Measurements from ENCODE around the gene FAF1. TPM values are rescaled to one million over a fixed set of nuclear protein-coding genes. Genes with fewer than 3 reads are reported as not detected.
"Not testable (repeated sequence)": the region's sequence is repeated elsewhere in the genome, so short reads cannot be mapped to it uniquely, and the experiment has no call there.

FAF1 gene
- total RNA-seq, 1 experiment from 2014 or later = 112 TPM

DNA sequence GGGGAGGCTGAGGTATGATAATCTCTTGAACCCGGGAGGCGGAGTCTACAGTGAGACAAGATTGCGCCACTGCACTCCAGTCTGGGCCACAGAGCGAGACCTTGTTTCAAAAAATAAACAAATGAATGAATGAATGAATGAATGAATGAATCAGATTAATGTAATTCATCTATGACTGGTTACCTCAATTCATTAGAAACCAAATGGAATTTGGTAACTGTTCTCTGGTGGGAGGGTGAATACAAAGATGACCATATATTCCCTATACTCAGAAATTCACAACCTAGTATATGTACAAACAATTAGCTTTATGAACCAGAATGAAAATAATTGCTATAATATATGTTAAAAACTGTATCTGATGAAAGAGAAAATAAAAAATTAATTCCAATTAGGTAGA, 80.9 kb downstream of the FAF1 start:
- H3K79me2 ChIP-seq (ENCODE audit: low read length) = peaks cover 82% of the 10 kb centered on the region
- H3K4me2 ChIP-seq (ENCODE audit: low read depth, low read length, poor library complexity, severe bottlenecking) = no peak overlapping the region
- H3K4me1 ChIP-seq (ENCODE audit: low read length) = peaks cover 6% of the 10 kb centered on the region
- no peak overlapping the region for H2AFZ ChIP-seq (ENCODE audit: low read length)
- H4K20me1 ChIP-seq (ENCODE audit: insufficient read depth, low read depth, low read length) = 0 out of 2 replicates have a peak, but pooled peaks cover 3% of the 10 kb centered on the region
- no peaks in the 10 kb centered on the region for H3K36me3 ChIP-seq (ENCODE audit: insufficient read depth, low read length)
- H3K27me3 ChIP-seq (ENCODE audit: low read length) = no peaks in the 10 kb centered on the region
- no peak overlapping the region for H3K9ac ChIP-seq (ENCODE audit: low read length)
- H3K9me3 ChIP-seq (ENCODE audit: low read length) = no peaks in the 10 kb centered on the region
- no peaks in the 10 kb centered on the region for H3K9me2 ChIP-seq (replicated peaks; ENCODE audit: insufficient read depth, low read length)
- no peak for DNase-seq
- no peak overlapping the region for H3K4me3 ChIP-seq (ENCODE audit: low read length)
- H3K27ac ChIP-seq (ENCODE audit: low read length) = no peak overlapping the region

DNA sequence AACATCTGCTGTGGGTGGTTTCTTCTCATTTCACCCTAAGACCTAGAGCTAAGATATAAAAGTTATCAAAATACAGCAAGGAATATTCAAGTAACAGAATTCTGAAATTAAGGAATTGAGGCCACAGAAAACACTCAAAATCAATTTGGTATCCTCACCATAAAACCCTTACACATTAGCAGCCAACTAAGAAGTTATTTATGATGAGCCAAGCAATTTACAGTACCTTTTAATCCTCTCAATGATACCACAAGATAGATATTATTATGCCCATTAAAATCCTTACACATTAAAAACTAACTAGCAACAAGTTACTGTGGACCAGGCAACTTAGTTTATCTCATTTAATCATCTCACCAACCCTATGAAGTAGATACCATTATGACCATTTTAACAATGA, 81.6 kb downstream of the FAF1 start:
- Histone ChIP-seq H3K9me3 (ENCODE audit: low read length) (no peaks in the 10 kb centered on the region), H3K9ac (ENCODE audit: low read length) (no peak overlapping the region), H3K79me2 (ENCODE audit: low read length) (peaks cover 77% of the 10 kb centered on the region), H2AFZ (ENCODE audit: low read length) (no peak overlapping the region), H3K27me3 (ENCODE audit: low read length) (no peaks in the 10 kb centered on the region), H3K4me3 (ENCODE audit: low read length) (no peak overlapping the region), H3K27ac (ENCODE audit: low read length) (no peak overlapping the region), H4K20me1 (ENCODE audit: insufficient read depth, low read depth, low read length) (0 out of 2 replicates have a peak, but pooled peaks cover 3% of the 10 kb centered on the region), H3K9me2 (replicated peaks; ENCODE audit: insufficient read depth, low read length) (no peaks in the 10 kb centered on the region), H3K4me2 (ENCODE audit: low read depth, low read length, poor library complexity, severe bottlenecking) (no peak overlapping the region), H3K36me3 (ENCODE audit: insufficient read depth, low read length) (no peaks in the 10 kb centered on the region), H3K4me1 (ENCODE audit: low read length) (peaks cover 12% of the 10 kb centered on the region)
- DNase-seq = no peak

DNA sequence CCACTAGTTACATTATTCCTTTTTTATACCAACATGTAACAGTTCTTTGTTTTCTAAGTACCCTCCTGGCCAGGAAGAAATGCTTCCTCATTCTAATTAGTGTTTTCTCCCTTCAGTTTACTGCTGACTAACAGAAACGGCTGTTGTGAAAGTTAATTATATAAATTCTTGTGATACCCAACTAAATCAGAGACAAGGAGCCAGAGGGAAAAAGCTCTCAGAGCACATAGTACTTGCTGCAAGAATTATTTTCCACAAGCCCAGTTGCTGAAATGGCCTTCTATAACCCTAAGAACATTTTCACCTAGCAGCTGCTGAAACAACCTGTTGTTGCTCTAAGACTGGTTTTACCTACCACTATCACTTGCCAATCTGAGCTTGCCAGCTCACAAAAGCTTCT, 82.4 kb downstream of the FAF1 start:
- Histone ChIP-seq H3K9me3 (ENCODE audit: low read length) (no peaks in the 10 kb centered on the region), H3K4me2 (ENCODE audit: low read depth, low read length, poor library complexity, severe bottlenecking) (no peak overlapping the region), H3K36me3 (ENCODE audit: insufficient read depth, low read length) (no peaks in the 10 kb centered on the region), H2AFZ (ENCODE audit: low read length) (no peak overlapping the region), H3K9ac (ENCODE audit: low read length) (no peak overlapping the region), H3K4me1 (ENCODE audit: low read length) (peaks cover 17% of the 10 kb centered on the region), H3K27me3 (ENCODE audit: low read length) (no peaks in the 10 kb centered on the region), H3K79me2 (ENCODE audit: low read length) (peaks cover 77% of the 10 kb centered on the region), H3K4me3 (ENCODE audit: low read length) (no peak overlapping the region), H4K20me1 (ENCODE audit: insufficient read depth, low read depth, low read length) (0 out of 2 replicates have a peak, but pooled peaks cover 3% of the 10 kb centered on the region), H3K27ac (ENCODE audit: low read length) (no peak overlapping the region), H3K9me2 (replicated peaks; ENCODE audit: insufficient read depth, low read length) (no peaks in the 10 kb centered on the region)
- DNase-seq = no peak

DNA sequence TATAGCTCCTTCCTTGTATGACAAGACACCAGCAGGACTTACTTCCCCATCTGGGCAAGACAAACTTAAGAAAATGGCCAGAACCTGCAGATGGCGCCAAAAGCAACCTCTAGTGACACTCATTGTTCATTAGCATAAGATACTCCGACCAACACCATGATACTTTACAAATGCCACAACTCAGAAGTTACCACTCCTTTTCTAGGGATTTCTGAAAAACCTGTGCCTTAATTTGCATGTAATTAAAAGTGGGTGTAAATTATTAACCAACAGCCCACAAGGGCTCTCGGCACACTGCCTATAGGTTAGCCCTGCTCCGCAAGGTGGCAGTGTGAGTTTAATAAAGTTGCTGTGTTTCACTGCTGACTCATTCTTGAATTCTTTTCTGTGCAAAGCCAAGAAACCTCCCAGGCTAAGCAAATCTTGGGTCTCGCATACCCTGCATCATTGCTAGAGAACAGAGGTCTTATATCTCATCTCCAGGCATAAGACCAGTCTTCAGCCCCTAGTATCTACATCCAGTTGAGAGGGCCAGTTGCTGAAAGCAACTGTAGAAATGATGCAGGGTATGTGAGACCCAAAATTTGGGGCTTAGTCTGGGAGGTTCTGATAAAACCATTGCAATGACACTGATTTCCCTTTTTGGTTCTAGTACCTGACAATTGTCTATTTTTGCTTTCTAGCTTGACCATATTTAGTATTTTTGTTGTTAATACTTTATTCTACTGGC, 86.4 kb downstream of the FAF1 start:
- no peaks in the 10 kb centered on the region for H3K27me3 ChIP-seq (ENCODE audit: low read length)
- H3K36me3 ChIP-seq (ENCODE audit: insufficient read depth, low read length) = peaks cover 6% of the 10 kb centered on the region; the same call in 1 of the 2 replicates
- H3K27ac ChIP-seq (ENCODE audit: low read length) = peak overlapping the region; percentile 20
- H3K4me2 ChIP-seq (ENCODE audit: low read depth, low read length, poor library complexity, severe bottlenecking) = peak overlapping the region; percentile 41
- peak; percentile 95 for DNase-seq
- peaks cover 17% of the 10 kb centered on the region for H3K4me1 ChIP-seq (ENCODE audit: low read length)
- no peaks in the 10 kb centered on the region for H3K9me2 ChIP-seq (replicated peaks; ENCODE audit: insufficient read depth, low read length)
- peak overlapping the region; percentile 24; the same call in 1 of the 2 replicates for H3K9ac ChIP-seq (ENCODE audit: low read length)
- no peak overlapping the region for H2AFZ ChIP-seq (ENCODE audit: low read length)
- H4K20me1 ChIP-seq (ENCODE audit: insufficient read depth, low read depth, low read length) = no peaks in the 10 kb centered on the region
- H3K4me3 ChIP-seq (ENCODE audit: low read length) = peak overlapping the region; percentile 19; the same call in 1 of the 2 replicates
- H3K79me2 ChIP-seq (ENCODE audit: low read length) = peaks cover 75% of the 10 kb centered on the region
- H3K9me3 ChIP-seq (ENCODE audit: low read length) = no peaks in the 10 kb centered on the region

DNA sequence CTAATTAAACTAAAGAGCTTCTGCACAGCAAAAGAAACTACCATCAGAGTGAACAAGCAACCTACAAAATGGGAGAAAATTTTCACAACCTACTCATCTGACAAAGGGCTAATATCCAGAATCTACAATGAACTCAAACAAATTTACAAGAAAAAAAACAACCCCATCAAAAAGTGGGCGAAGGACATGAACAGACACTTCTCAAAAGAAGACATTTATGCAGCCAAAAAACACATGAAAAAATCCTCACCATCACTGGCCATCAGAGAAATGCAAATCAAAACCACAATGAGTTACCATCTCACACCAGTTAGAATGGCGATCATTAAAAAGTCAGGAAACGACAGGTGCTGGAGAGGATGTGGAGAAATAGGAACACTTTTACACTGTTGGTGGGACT, 95.2 kb downstream of the FAF1 start:
- H3K4me3 ChIP-seq (ENCODE audit: low read length); H2AFZ ChIP-seq (ENCODE audit: low read length); H3K9me2 ChIP-seq (replicated peaks; ENCODE audit: insufficient read depth, low read length); H3K4me1 ChIP-seq (ENCODE audit: low read length); H3K4me2 ChIP-seq (ENCODE audit: low read depth, low read length, poor library complexity, severe bottlenecking); H3K27ac ChIP-seq (ENCODE audit: low read length); H4K20me1 ChIP-seq (ENCODE audit: insufficient read depth, low read depth, low read length); H3K27me3 ChIP-seq (ENCODE audit: low read length); DNase-seq; H3K9ac ChIP-seq (ENCODE audit: low read length); H3K36me3 ChIP-seq (ENCODE audit: insufficient read depth, low read length): not testable (repeated sequence)
- Histone ChIP-seq H3K79me2 (ENCODE audit: low read length) (peaks cover 79% of the 10 kb centered on the region), H3K9me3 (ENCODE audit: low read length) (peaks cover 22% of the 10 kb centered on the region)

DNA sequence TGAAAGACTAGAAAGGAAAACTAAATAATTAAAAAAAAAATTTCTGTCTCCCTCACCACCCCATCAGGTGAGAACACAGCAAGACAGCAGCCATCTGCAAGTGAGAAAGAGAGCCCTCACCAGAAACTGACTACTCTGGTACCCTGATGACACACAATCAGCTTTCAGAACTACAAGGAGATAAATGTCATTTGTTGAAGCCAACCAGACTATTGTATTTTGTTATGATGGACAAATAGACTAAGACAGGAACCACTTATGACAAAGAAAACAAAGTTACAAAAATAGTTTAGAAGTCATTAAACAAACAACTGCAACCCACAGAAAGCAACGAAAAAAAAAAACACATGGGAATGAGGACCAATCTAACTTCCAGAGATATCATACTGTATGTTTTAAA, 98.3 kb downstream of the FAF1 start:
- no peak overlapping the region for H3K27ac ChIP-seq (ENCODE audit: low read length)
- H2AFZ ChIP-seq (ENCODE audit: low read length) = no peak overlapping the region
- H3K4me2 ChIP-seq (ENCODE audit: low read depth, low read length, poor library complexity, severe bottlenecking) = no peak overlapping the region
- no peak overlapping the region for H3K4me3 ChIP-seq (ENCODE audit: low read length)
- no peak overlapping the region for H3K9ac ChIP-seq (ENCODE audit: low read length)
- H3K9me2 ChIP-seq (replicated peaks; ENCODE audit: insufficient read depth, low read length) = no peaks in the 10 kb centered on the region
- H3K79me2 ChIP-seq (ENCODE audit: low read length) = peaks cover 78% of the 10 kb centered on the region
- H3K36me3 ChIP-seq (ENCODE audit: insufficient read depth, low read length) = peaks cover 4% of the 10 kb centered on the region; the same call in 1 of the 2 replicates
- no peaks in the 10 kb centered on the region for H3K4me1 ChIP-seq (ENCODE audit: low read length)
- no peaks in the 10 kb centered on the region for H3K27me3 ChIP-seq (ENCODE audit: low read length)
- DNase-seq = no peak
- H3K9me3 ChIP-seq (ENCODE audit: low read length) = peaks cover 17% of the 10 kb centered on the region
- no peaks in the 10 kb centered on the region for H4K20me1 ChIP-seq (ENCODE audit: insufficient read depth, low read depth, low read length)

DNA sequence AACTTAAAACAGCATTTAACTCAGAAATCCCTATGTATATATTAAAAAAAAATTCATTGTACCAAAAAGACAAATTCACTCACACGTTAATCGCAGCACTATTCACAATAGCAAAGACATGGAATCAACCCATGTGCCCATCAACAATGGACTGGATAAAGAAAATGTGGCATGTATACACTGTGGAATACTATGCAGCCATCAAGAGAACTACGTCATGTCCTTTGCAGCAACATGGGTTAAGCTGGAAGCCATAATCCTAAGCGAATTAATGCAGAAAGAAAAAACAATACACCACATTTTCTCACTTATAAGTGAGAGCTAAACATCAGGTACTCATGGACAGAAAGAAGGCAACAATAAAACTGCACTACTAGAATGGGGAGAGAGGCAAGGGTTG, 99.4 kb downstream of the FAF1 start:
- no peak overlapping the region for H3K4me2 ChIP-seq (ENCODE audit: low read depth, low read length, poor library complexity, severe bottlenecking)
- H3K27me3 ChIP-seq (ENCODE audit: low read length) = no peaks in the 10 kb centered on the region
- peaks cover 78% of the 10 kb centered on the region for H3K79me2 ChIP-seq (ENCODE audit: low read length)
- H3K27ac ChIP-seq (ENCODE audit: low read length) = no peak overlapping the region
- DNase-seq = no peak
- peaks cover 12% of the 10 kb centered on the region for H3K9me3 ChIP-seq (ENCODE audit: low read length)
- H3K9ac ChIP-seq (ENCODE audit: low read length) = no peak overlapping the region
- no peaks in the 10 kb centered on the region for H4K20me1 ChIP-seq (ENCODE audit: insufficient read depth, low read depth, low read length)
- H3K4me1 ChIP-seq (ENCODE audit: low read length) = no peaks in the 10 kb centered on the region
- H3K4me3 ChIP-seq (ENCODE audit: low read length) = no peak overlapping the region
- H2AFZ ChIP-seq (ENCODE audit: low read length) = no peak overlapping the region
- peaks cover 4% of the 10 kb centered on the region; the same call in 1 of the 2 replicates for H3K36me3 ChIP-seq (ENCODE audit: insufficient read depth, low read length)
- H3K9me2 ChIP-seq (replicated peaks; ENCODE audit: insufficient read depth, low read length) = no peaks in the 10 kb centered on the region

DNA sequence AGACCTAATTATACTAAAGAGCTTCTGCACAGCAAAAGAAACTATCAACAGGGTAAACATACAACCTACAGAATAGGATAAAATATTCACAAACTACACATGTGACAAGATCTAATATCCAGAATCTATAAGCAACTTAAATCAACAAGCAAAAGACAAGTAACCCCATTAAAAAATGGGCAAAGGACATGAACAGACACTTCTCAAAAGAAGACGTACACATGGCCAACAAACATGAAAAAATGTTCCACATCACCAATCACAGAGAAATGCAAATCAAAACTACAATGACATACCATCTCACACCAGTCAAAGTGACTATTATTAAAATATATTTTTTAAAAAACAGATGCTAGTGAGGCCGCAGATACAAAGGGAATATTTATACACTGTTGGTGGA, 99.8 kb downstream of the FAF1 start:
- Histone ChIP-seq H3K9ac (ENCODE audit: low read length) (no peak overlapping the region), H3K4me2 (ENCODE audit: low read depth, low read length, poor library complexity, severe bottlenecking) (no peak overlapping the region), H3K9me2 (replicated peaks; ENCODE audit: insufficient read depth, low read length) (no peaks in the 10 kb centered on the region), H3K27ac (ENCODE audit: low read length) (no peak overlapping the region), H4K20me1 (ENCODE audit: insufficient read depth, low read depth, low read length) (no peaks in the 10 kb centered on the region), H3K36me3 (ENCODE audit: insufficient read depth, low read length) (peaks cover 4% of the 10 kb centered on the region; the same call in 1 of the 2 replicates), H3K4me3 (ENCODE audit: low read length) (no peak overlapping the region), H3K9me3 (ENCODE audit: low read length) (peaks cover 12% of the 10 kb centered on the region), H3K79me2 (ENCODE audit: low read length) (peaks cover 82% of the 10 kb centered on the region), H2AFZ (ENCODE audit: low read length) (no peak overlapping the region), H3K27me3 (ENCODE audit: low read length) (no peaks in the 10 kb centered on the region), H3K4me1 (ENCODE audit: low read length) (no peaks in the 10 kb centered on the region; the same call in 1 of the 2 replicates)
- DNase-seq = no peak

Measured in Karpas-422 (cell line).